Measurements from ENCODE around the gene APBA2.

DNA sequence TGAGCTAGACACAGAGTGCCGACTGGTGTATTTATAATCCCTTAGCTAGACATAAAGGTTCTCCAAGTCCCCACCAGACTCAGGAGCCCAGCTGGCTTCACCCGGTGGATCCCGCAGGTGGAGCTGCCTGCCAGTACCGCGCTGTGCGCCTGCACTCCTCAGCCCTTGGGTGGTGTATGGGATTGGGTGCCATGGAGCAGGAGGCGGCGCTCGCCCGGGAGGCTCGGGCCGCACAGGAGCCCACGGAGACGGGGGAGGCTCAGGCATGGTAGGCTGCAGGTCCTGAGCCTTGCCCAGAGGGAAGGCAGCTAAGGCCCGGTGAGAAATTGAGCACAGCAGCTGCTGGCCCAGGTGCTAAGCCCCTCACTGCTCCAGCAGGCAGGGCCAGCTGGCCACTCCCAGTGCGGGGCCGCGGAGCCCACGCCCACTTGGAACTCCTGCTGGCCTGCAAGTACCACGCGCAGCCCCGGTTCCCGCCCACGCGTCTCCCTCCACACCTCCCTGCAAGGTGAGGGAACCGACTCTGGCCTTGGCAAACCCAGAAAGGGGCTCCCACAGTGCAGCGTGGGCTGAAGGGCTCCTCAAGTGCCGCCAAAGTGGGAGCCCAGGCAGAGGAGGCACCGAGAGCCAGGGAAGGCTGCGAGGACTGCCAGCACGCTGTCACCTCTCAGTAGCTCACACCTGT lies 274.1 kb downstream of the APBA2 start:
- TF ChIP-seq POLR2AphosphoS5 (IDR thresholded peaks at IDR 0.05) (no peak), POLR2A (IDR thresholded peaks at IDR 0.05) (no peak), CTCF (IDR thresholded peaks at IDR 0.05) (no peak)
